Left lung (tissue), 10 donors: ENCODE data around the gene CD83. TPM values are rescaled to one million over a fixed set of nuclear protein-coding genes. Genes with fewer than 3 reads are reported as not detected.

ENCODE experiments used
- ATAC-seq: fragments of 200-7000 bp; cut with Tn5 transposase; one replicate; pipeline ENCODE4 v1.9.1; 2020; ENCODE audit warnings: moderate library complexity
- DNase-seq, 4 donors: peaks; one replicate each; pipeline ENCODE4 v3.0.0-alpha.2; 2013 to 2020
- H3K27ac ChIP-seq, 2 donors: fragments of 200-600 bp; sonication (generic) in 1 of 2; one replicate each; pipeline versions ENCODE4 v1.5.0 to v1.8.0; 2020 to 2021
- H3K27me3 ChIP-seq, 2 donors: fragments of 200-600 bp; sonication (generic) in 1 of 2; one replicate each; pipeline versions ENCODE4 v1.5.0 to v1.8.0; 2020 to 2021
- H3K36me3 ChIP-seq, 2 donors: fragments of 200-600 bp; sonication (generic) in 1 of 2; one replicate each; pipeline versions ENCODE4 v1.5.0 to v1.8.0; 2020 to 2021
- H3K4me1 ChIP-seq, 2 donors: fragments of 200-600 bp; one replicate each; pipeline ENCODE4 v1.8.0; 2021
- H3K4me3 ChIP-seq, 2 donors: fragments of 200-600 bp; sonication (generic) in 1 of 2; one replicate each; pipeline versions ENCODE4 v1.5.0 to v1.8.0; 2020 to 2021; ENCODE audit warnings: mild to moderate bottlenecking in 1 of 2
- H3K9me3 ChIP-seq, 2 donors: fragments of 200-600 bp; sonication (generic) in 1 of 2; one replicate each; pipeline versions ENCODE4 v1.5.0 to v1.8.0; 2020 to 2021
- intact Hi-C, 2 donors: fragments of 100-400 bp; cut with DNase I; formaldehyde crosslinking; loops; one replicate each; pipeline versions ENCODE4 v1.11.2 to v1.14.2; 2022
- polyA plus RNA-seq, 6 donors: library from polyadenylated mRNA; unstranded; fragments of 120-200 nt; gene quantifications; one replicate each; pipeline ENCODE4 v1.2.1, GENCODE V29; 2013; ENCODE audit not compliant: insufficient read length in 6 of 6
- total RNA-seq, 2 donors: library from RNA; stranded (reverse); fragmentation: NEBNext Ultra II Directional; extraction: Animal tissue kit (Norgen Biotek cat#: 25700); gene quantifications; one replicate each; pipeline ENCODE4 v1.2.1, GENCODE V29; 2021
- TF ChIP-seq, protein P1 (sequence below), 2 donors: fragments of 200-600 bp; sonication (generic) in 1 of 2; IDR thresholded peaks; one replicate each; pipeline versions ENCODE4 v1.5.0 to v1.8.0; 2021; ENCODE audit warnings: antibody characterized with exemption in 2 of 2
- donor health status: DM: no; HTN: yes; CAD: no.
- donor health status: DM: no; HTN: no; CAD: no.

The CD83 gene
- total and polyA plus RNA-seq, 8 donors = 13.9 to 22.1 (median 17.8) TPM

DNA sequence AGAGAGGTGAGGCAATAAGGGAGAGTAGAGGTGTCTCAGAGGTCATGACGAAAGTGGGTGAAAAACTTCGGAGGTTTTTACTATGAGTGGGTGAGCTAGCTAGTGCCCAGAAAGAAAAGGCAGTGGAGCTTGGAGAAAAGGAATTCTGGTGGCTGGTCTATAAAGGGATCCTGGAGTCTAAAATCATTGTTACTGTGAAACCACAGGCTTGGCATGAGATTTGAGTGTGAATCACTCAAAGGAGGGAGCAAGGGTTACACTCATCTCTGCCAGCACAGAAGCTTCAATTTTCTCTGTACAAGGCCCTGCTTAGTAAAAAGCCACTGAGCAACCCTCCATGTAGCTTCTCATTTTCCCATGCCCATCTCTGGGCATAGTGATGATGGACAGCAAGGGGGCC, 47.5 kb downstream of the CD83 start:
- H3K36me3 ChIP-seq = no peaks in the 10 kb centered on the region
- no peaks in the 10 kb centered on the region for H3K4me1 ChIP-seq
- H3K27ac ChIP-seq = no peak overlapping the region
- TF ChIP-seq, protein P1, sequence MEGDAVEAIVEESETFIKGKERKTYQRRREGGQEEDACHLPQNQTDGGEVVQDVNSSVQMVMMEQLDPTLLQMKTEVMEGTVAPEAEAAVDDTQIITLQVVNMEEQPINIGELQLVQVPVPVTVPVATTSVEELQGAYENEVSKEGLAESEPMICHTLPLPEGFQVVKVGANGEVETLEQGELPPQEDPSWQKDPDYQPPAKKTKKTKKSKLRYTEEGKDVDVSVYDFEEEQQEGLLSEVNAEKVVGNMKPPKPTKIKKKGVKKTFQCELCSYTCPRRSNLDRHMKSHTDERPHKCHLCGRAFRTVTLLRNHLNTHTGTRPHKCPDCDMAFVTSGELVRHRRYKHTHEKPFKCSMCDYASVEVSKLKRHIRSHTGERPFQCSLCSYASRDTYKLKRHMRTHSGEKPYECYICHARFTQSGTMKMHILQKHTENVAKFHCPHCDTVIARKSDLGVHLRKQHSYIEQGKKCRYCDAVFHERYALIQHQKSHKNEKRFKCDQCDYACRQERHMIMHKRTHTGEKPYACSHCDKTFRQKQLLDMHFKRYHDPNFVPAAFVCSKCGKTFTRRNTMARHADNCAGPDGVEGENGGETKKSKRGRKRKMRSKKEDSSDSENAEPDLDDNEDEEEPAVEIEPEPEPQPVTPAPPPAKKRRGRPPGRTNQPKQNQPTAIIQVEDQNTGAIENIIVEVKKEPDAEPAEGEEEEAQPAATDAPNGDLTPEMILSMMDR (IDR thresholded peaks at IDR 0.05) = no peak
- DNase-seq (no peak), ATAC-seq (peak; percentile 27)
- H3K27me3 ChIP-seq = no peaks in the 10 kb centered on the region
- H3K9me3 ChIP-seq = peaks cover 0 to 12% of the 10 kb centered on the region in 2 donors
- H3K4me3 ChIP-seq = no peak overlapping the region
- intact Hi-C loops = no loop called here

DNA sequence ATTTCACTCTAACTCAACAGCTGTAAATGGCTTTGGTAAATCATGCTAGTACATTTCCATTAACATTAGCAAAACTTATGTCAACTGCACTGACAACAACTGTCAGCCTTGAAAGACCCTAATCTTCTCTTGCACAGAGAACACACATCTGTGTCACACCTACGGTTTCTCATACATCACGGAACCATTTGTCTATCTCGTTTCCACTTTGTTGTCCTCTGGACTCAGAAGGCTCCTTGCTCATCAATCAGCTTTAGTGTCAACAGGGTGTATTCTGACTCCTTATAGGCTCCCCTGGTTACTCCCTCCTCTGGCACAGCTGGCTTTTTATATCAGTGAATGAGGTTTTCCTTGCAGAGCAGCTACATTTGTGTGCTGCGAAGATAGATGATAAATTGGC, 49.3 kb downstream of the CD83 start:
- ATAC-seq (no peak), DNase-seq (no peak)
- Histone ChIP-seq H3K4me3 (no peak overlapping the region), H3K27ac (no peak overlapping the region), H3K27me3 (no peaks in the 10 kb centered on the region), H3K9me3 (peaks cover 0 to 23% of the 10 kb centered on the region in 2 donors), H3K36me3 (no peaks in the 10 kb centered on the region), H3K4me1 (no peaks in the 10 kb centered on the region)
- TF ChIP-seq, protein P1 (IDR thresholded peaks at IDR 0.05) = no peak
- intact Hi-C loops = no loop called here

DNA sequence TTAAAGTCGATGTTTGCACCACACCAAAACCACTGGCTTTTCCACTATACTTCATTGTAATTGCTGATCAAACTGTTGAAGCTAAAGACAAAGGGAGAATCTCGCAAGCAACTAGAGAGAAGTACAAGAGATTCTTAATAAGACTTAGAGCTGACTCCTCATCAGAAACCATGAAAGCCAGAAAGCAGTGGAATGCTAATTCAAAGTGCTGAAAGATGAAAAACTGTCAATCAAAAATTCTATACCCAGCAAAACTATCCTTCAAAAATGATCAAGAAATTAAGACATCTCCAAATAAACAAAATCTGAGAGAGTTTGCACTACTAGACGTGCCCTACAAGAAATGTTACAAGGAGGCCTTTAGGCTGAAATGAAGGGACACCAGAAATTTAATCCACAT, 52.6 kb downstream of the CD83 start:
- intact Hi-C loops = no loop called here
- Histone ChIP-seq H3K36me3 (no peaks in the 10 kb centered on the region), H3K27me3 (no peaks in the 10 kb centered on the region), H3K9me3 (peaks cover 0 to 29% of the 10 kb centered on the region in 2 donors), H3K4me3 (no peak overlapping the region), H3K4me1 (no peaks in the 10 kb centered on the region), H3K27ac (no peak overlapping the region)
- TF ChIP-seq, protein P1 (IDR thresholded peaks at IDR 0.05) = no peak
- ATAC-seq (no peak), DNase-seq (no peak)

DNA sequence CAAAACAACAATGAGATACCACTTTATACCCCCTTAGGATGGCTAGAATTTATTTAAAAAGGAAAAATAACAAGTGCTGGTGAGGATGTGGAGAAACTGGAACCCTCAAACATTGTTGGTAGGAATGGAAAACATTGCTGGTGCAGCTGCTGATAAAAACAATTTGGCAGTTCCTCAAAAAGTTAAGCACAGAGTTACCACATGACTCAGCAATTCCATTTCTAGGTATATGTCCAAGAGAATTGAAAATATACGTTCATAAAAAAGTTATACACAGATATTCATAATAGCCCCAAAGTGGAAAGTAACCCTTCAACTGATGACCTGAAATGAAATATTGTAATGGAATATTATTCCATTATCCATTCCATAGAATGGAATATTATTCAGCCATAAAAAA, 55.0 kb downstream of the CD83 start:
- Histone ChIP-seq H3K9me3 (peaks cover 0 to 29% of the 10 kb centered on the region in 2 donors), H3K4me1 (no peaks in the 10 kb centered on the region), H3K4me3 (no peak overlapping the region), H3K27ac (no peak overlapping the region), H3K27me3 (no peaks in the 10 kb centered on the region), H3K36me3 (no peaks in the 10 kb centered on the region)
- DNase-seq (no peak), ATAC-seq (no peak)
- TF ChIP-seq, protein P1 (IDR thresholded peaks at IDR 0.05) = no peak
- intact Hi-C loops = no loop called here

DNA sequence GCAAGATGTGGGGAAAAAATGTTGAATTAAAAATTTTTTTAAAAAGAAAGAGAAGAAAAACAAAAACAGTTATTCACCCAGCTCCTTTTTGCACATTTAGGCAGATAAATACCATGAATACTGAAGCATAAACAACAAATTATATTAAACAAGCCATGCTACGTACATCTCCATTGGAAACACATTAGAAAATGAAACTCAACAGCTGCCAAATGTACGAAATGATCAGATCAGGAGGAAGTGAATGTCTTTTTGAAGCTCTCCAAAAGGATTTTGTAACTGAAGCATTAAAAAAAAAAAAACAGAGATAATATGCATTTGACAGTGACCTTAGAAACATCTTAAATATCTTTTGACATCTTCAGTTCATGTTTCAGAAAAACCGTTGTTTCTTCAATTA, 56.7 kb downstream of the CD83 start:
- Histone ChIP-seq H3K36me3 (no peaks in the 10 kb centered on the region), H3K4me1 (no peaks in the 10 kb centered on the region), H3K9me3 (peaks cover 0 to 25% of the 10 kb centered on the region in 2 donors), H3K27me3 (no peaks in the 10 kb centered on the region), H3K4me3 (no peak overlapping the region), H3K27ac (no peak overlapping the region)
- no peak for ATAC-seq
- intact Hi-C loops = no loop called here
- TF ChIP-seq, protein P1 (IDR thresholded peaks at IDR 0.05) = no peak
- peak in 1 of 4 donors; percentile 19 for DNase-seq
